ENCODE measurements around the gene FNDC3A. TPM values are rescaled to one million over a fixed set of nuclear protein-coding genes. Genes with fewer than 3 reads are reported as not detected.

FNDC3A gene
- total RNA-seq, 2 experiments from 2014 or later, result 30.3 to 31.8 TPM

GRCh38 chr13:48954081-48954480 lies 21.6 kb upstream of the FNDC3A start:
- no peak for DNase-seq
- Mint-ChIP-seq H3K4me3 (no peak overlapping the region), H3K4me1 (no peaks in the 10 kb centered on the region), H3K9me3 (no peaks in the 10 kb centered on the region), H3K36me3 (peaks cover 6% of the 10 kb centered on the region), H3K27ac (no peak overlapping the region), H3K27me3 (peaks cover 15% of the 10 kb centered on the region)
- POLR2A ChIA-PET, result no interaction called here
- ATAC-seq (ENCODE audit: low read depth), result no peak

- Mint-ChIP-seq H3K27me3 (peaks cover 12% of the 10 kb centered on the region), H3K4me1 (no peaks in the 10 kb centered on the region), H3K36me3 (peaks cover 6% of the 10 kb centered on the region), H3K4me3 (no peak overlapping the region), H3K27ac (no peak overlapping the region), H3K9me3 (no peaks in the 10 kb centered on the region)
- ATAC-seq (ENCODE audit: low read depth), result no peak
- POLR2A ChIA-PET, result no interaction called here
- no peak for DNase-seq
These were observed 20.2 kb upstream of the FNDC3A start for GRCh38 chr13:48955536-48955935.

GRCh38 chr13:48961379-48961778 lies 14.3 kb upstream of the FNDC3A start:
- H3K4me1 Mint-ChIP-seq, result peaks cover 1% of the 10 kb centered on the region
- POLR2A ChIA-PET, result no interaction called here
- peaks cover 4% of the 10 kb centered on the region for H3K27me3 Mint-ChIP-seq
- no peak overlapping the region for H3K4me3 Mint-ChIP-seq
- H3K9me3 Mint-ChIP-seq, result peaks cover 3% of the 10 kb centered on the region
- DNase-seq, result no peak
- peaks cover 9% of the 10 kb centered on the region for H3K36me3 Mint-ChIP-seq
- no peak for ATAC-seq (ENCODE audit: low read depth)
- H3K27ac Mint-ChIP-seq, result no peak overlapping the region

- H3K9me3 Mint-ChIP-seq, result peaks cover 6% of the 10 kb centered on the region
- no peak for DNase-seq
- no peak overlapping the region for H3K4me3 Mint-ChIP-seq
- peaks cover 6% of the 10 kb centered on the region for H3K36me3 Mint-ChIP-seq
- H3K4me1 Mint-ChIP-seq, result peaks cover 1% of the 10 kb centered on the region
- POLR2A ChIA-PET, result no interaction called here
- ATAC-seq (ENCODE audit: low read depth), result no peak
- H3K27me3 Mint-ChIP-seq, result no peaks in the 10 kb centered on the region
- H3K27ac Mint-ChIP-seq, result no peak overlapping the region
These were observed 13.4 kb upstream of the FNDC3A start for GRCh38 chr13:48962281-48962680.

GRCh38 chr13:48965736-48966135 lies 10.0 kb upstream of the FNDC3A start:
- peaks cover 1% of the 10 kb centered on the region for H3K4me1 Mint-ChIP-seq
- H3K9me3 Mint-ChIP-seq, result peaks cover 6% of the 10 kb centered on the region
- DNase-seq, result no peak
- POLR2A ChIA-PET, result interaction anchor here (1.6 kb wide), 1 partner anchor 10 kb away, joined by 6 read pairs; the partner anchor contains the start of gene FNDC3A
- ATAC-seq (ENCODE audit: low read depth), result no peak
- H3K4me3 Mint-ChIP-seq, result no peak overlapping the region
- H3K27me3 Mint-ChIP-seq, result peaks cover 4% of the 10 kb centered on the region
- peaks cover 5% of the 10 kb centered on the region for H3K36me3 Mint-ChIP-seq
- no peak overlapping the region for H3K27ac Mint-ChIP-seq

GRCh38 chr13:48969685-48970084 lies 6.0 kb upstream of the FNDC3A start:
- Mint-ChIP-seq H3K4me3 (no peak overlapping the region), H3K27ac (no peak overlapping the region), H3K36me3 (peaks cover 26% of the 10 kb centered on the region), H3K27me3 (peaks cover 4% of the 10 kb centered on the region), H3K4me1 (peaks cover 2% of the 10 kb centered on the region), H3K9me3 (peaks cover 26% of the 10 kb centered on the region)
- DNase-seq (no peak), ATAC-seq (ENCODE audit: low read depth) (no peak)
- POLR2A ChIA-PET, result no interaction called here

- no peak overlapping the region for H3K27ac Mint-ChIP-seq
- no peak for ATAC-seq (ENCODE audit: low read depth)
- no peak overlapping the region for H3K4me3 Mint-ChIP-seq
- peaks cover 26% of the 10 kb centered on the region for H3K36me3 Mint-ChIP-seq
- no peaks in the 10 kb centered on the region for H3K27me3 Mint-ChIP-seq
- POLR2A ChIA-PET, result no interaction called here
- peaks cover 24% of the 10 kb centered on the region for H3K9me3 Mint-ChIP-seq
- no peak for DNase-seq
- peaks cover 16% of the 10 kb centered on the region for H3K4me1 Mint-ChIP-seq
These were observed 1.8 kb upstream of the FNDC3A start for GRCh38 chr13:48973845-48974431.

GRCh38 chr13:48975101-48975855 lies 434 bp upstream of the FNDC3A start:
- ATAC-seq (ENCODE audit: low read depth) (peak; percentile 6), DNase-seq (peak; percentile 49)
- Mint-ChIP-seq H3K36me3 (peaks cover 32% of the 10 kb centered on the region), H3K4me3 (peak overlapping the region; percentile 77), H3K4me1 (peaks cover 27% of the 10 kb centered on the region), H3K27ac (peak overlapping the region; percentile 90), H3K27me3 (no peaks in the 10 kb centered on the region), H3K9me3 (peaks cover 24% of the 10 kb centered on the region)
- POLR2A ChIA-PET, result interaction anchor here (0.8 to 2.2 kb wide), 12 partner anchors 9 to 754 kb away, joined by 3 to 12 read pairs (median 6); partner anchors contain the start of genes CAB39L, MLNR and SETDB2

- peaks cover 35% of the 10 kb centered on the region for H3K36me3 Mint-ChIP-seq
- H3K27ac Mint-ChIP-seq, result peak overlapping the region; percentile 97
- H3K9me3 Mint-ChIP-seq, result peaks cover 22% of the 10 kb centered on the region
- POLR2A ChIA-PET, result interaction anchor here (0.8 to 2.2 kb wide), 15 partner anchors 10 to 755 kb away, joined by 3 to 12 read pairs (median 5); partner anchors contain the start of genes CAB39L, MLNR and SETDB2
- DNase-seq (no peak), ATAC-seq (ENCODE audit: low read depth) (peak; percentile 15)
- peak overlapping the region; percentile 92 for H3K4me3 Mint-ChIP-seq
- H3K27me3 Mint-ChIP-seq, result no peaks in the 10 kb centered on the region
- H3K4me1 Mint-ChIP-seq, result peaks cover 33% of the 10 kb centered on the region
These were observed 1.0 kb downstream of the FNDC3A start for GRCh38 chr13:48976576-48977285.

GRCh38 chr13:48977286-48977625 lies 1.5 kb downstream of the FNDC3A start:
- peaks cover 34% of the 10 kb centered on the region for H3K36me3 Mint-ChIP-seq
- DNase-seq (no peak), ATAC-seq (ENCODE audit: low read depth) (no peak)
- peaks cover 33% of the 10 kb centered on the region for H3K4me1 Mint-ChIP-seq
- H3K9me3 Mint-ChIP-seq, result peaks cover 20% of the 10 kb centered on the region
- peak overlapping the region; percentile 97 for H3K27ac Mint-ChIP-seq
- H3K27me3 Mint-ChIP-seq, result no peaks in the 10 kb centered on the region
- POLR2A ChIA-PET, result interaction anchor here (1.1 to 2.2 kb wide), 3 partner anchors 12 to 162 kb away, joined by 3 to 7 read pairs (median 4); no protein-coding TSS in a partner anchor
- peak overlapping the region; percentile 92 for H3K4me3 Mint-ChIP-seq

- Mint-ChIP-seq H3K4me3 (peak overlapping the region; percentile 72), H3K27ac (no peak overlapping the region), H3K9me3 (peaks cover 15% of the 10 kb centered on the region), H3K27me3 (no peaks in the 10 kb centered on the region), H3K4me1 (peaks cover 33% of the 10 kb centered on the region), H3K36me3 (peaks cover 30% of the 10 kb centered on the region)
- no peak for ATAC-seq (ENCODE audit: low read depth)
- no peak for DNase-seq
- POLR2A ChIA-PET, result no interaction called here
These were observed 2.3 kb downstream of the FNDC3A start for GRCh38 chr13:48977973-48978372.

GRCh38 chr13:48978942-48979601 lies 3.4 kb downstream of the FNDC3A start:
- DNase-seq (no peak), ATAC-seq (ENCODE audit: low read depth) (no peak)
- Mint-ChIP-seq H3K4me1 (peaks cover 33% of the 10 kb centered on the region), H3K9me3 (peaks cover 8% of the 10 kb centered on the region), H3K27me3 (no peaks in the 10 kb centered on the region), H3K36me3 (peaks cover 20% of the 10 kb centered on the region), H3K27ac (peak overlapping the region; percentile 66), H3K4me3 (peak overlapping the region; percentile 68)
- POLR2A ChIA-PET, result no interaction called here

- H3K9me3 Mint-ChIP-seq, result peaks cover 1% of the 10 kb centered on the region
- H3K4me3 Mint-ChIP-seq, result no peak overlapping the region
- H3K36me3 Mint-ChIP-seq, result peaks cover 14% of the 10 kb centered on the region
- POLR2A ChIA-PET, result no interaction called here
- H3K4me1 Mint-ChIP-seq, result peaks cover 30% of the 10 kb centered on the region
- DNase-seq (no peak), ATAC-seq (ENCODE audit: low read depth) (no peak)
- H3K27ac Mint-ChIP-seq, result no peak overlapping the region
- H3K27me3 Mint-ChIP-seq, result no peaks in the 10 kb centered on the region
These were observed 4.2 kb downstream of the FNDC3A start for GRCh38 chr13:48979892-48980291.

All from activated naive CD8-positive, alpha-beta T cell treated with anti-CD3 and anti-CD28 coated beads, Interleukin-2, amount 10 ng/mL, durations not matched to agents 7 days and 5 days (primary cell).